Common myeloid progenitor, CD34-positive (primary cell): Measurements from ENCODE around the gene PLA2G4F.

Experiments
- CTCF ChIA-PET: fragments of 350-600 bp; sonication (Branson Sonifier 250); formaldehyde crosslinking; loops from one replicate; lab custom pipeline; 2021; ENCODE audit warnings: antibody characterized with exemption; lab: Charles Lee
- POLR2A ChIA-PET: fragments of 350-600 bp; sonication (Branson Sonifier 250); formaldehyde crosslinking; loops from one replicate; lab custom pipeline; 2021; ENCODE audit warnings: antibody characterized with exemption; lab: Charles Lee
- DNase-seq, 3 donors: peaks; one replicate each; pipeline versions ENCODE4 v3.0.0 to v3.0.0-alpha.2; 2013
- H3K27ac ChIP-seq, 2 experiments: 1 replicate in 1 of 2; 2 replicates in 1 of 2; pipeline ENCODE4 v1.7.0; 2013; ENCODE audit warnings: inconsistent platforms in 2 of 2, low read length in 2 of 2, mild to moderate bottlenecking in 2 of 2, low read depth in 1 of 2, moderate library complexity in 1 of 2; ENCODE audit not compliant: severe bottlenecking in 2 of 2, insufficient read depth in 1 of 2, poor library complexity in 1 of 2
- H3K27me3 ChIP-seq, 5 experiments: replicated peaks in 2 of 5; 1 replicate in 3 of 5; 2 replicates in 2 of 5; pipeline versions ENCODE4 v1.6.1 to v1.7.0; 2013; ENCODE audit warnings: low read length in 4 of 5, mild to moderate bottlenecking in 2 of 5, moderate library complexity in 2 of 5, inconsistent platforms in 1 of 5; ENCODE audit not compliant: insufficient read depth in 5 of 5, control insufficient read depth in 4 of 5
- H3K36me3 ChIP-seq, 4 experiments: 1 replicate in 2 of 4; 2 replicates in 2 of 4; pipeline versions ENCODE4 v1.6.1 to v1.7.0; 2013; ENCODE audit warnings: low read length in 3 of 4, control low read depth in 1 of 4, mild to moderate bottlenecking in 1 of 4; ENCODE audit not compliant: control insufficient read depth in 4 of 4, insufficient read depth in 4 of 4
- H3K4me1 ChIP-seq, 4 experiments: 1 replicate in 3 of 4; 2 replicates in 1 of 4; pipeline versions ENCODE4 v1.6.1 to v1.7.1; 2013; ENCODE audit warnings: low read length in 3 of 4, mild to moderate bottlenecking in 3 of 4, control low read depth in 1 of 4, inconsistent platforms in 1 of 4, moderate library complexity in 1 of 4; ENCODE audit not compliant: control insufficient read depth in 4 of 4, insufficient read depth in 4 of 4; ENCODE audit errors: control extremely low read depth in 1 of 4
- H3K4me3 ChIP-seq, 7 experiments: 1 replicate in 4 of 7; 2 replicates in 3 of 7; pipeline versions ENCODE4 v1.5.1 to v1.7.0; 2013; ENCODE audit warnings: mild to moderate bottlenecking in 7 of 7, low read length in 6 of 7, moderate library complexity in 6 of 7, inconsistent platforms in 2 of 7, low read depth in 2 of 7, control low read depth in 1 of 7; ENCODE audit not compliant: insufficient read depth in 4 of 7, control insufficient read depth in 1 of 7; ENCODE audit errors: extremely low read depth in 1 of 7
- H3K9me3 ChIP-seq, 5 experiments: 1 replicate in 4 of 5; 2 replicates in 1 of 5; pipeline versions ENCODE4 v1.6.1 to v1.7.1; 2013; ENCODE audit warnings: low read length in 4 of 5, mild to moderate bottlenecking in 2 of 5, inconsistent platforms in 1 of 5, low read depth in 1 of 5, moderate library complexity in 1 of 5; ENCODE audit not compliant: control insufficient read depth in 4 of 5, insufficient read depth in 2 of 5; ENCODE audit errors: control extremely low read depth in 1 of 5
- WGBS: methylation state at CpG from one replicate; pipeline ENCODE4 v1.1.5; 2013; ENCODE audit not compliant: insufficient coverage; 5-methylcytosine and 5-hydroxymethylcytosine counted together

PLA2G4F gene

GRCh38 chr15:42133886-42134502 is 22.4 kb downstream of the PLA2G4F start:
- peak; percentile 60 to 81 (median 75) for DNase-seq
- ChIA-PET POLR2A (no interaction called here), CTCF (interaction anchor here (0.9 to 17.8 kb wide), 19 partner anchors 8 to 148 kb away, joined by 3 to 303 read pairs (median 5); no protein-coding TSS in a partner anchor)
- Histone ChIP-seq H3K4me1 (no peaks in the 10 kb centered on the region), H3K4me3 (no peak overlapping the region), H3K27ac (no peak overlapping the region), H3K9me3 (no peaks in the 10 kb centered on the region), H3K36me3 (no peaks in the 10 kb centered on the region), H3K27me3 (no peaks in the 10 kb centered on the region)
- 62% methylated on average over 8 of the region's 11 CpGs for WGBS

DNA sequence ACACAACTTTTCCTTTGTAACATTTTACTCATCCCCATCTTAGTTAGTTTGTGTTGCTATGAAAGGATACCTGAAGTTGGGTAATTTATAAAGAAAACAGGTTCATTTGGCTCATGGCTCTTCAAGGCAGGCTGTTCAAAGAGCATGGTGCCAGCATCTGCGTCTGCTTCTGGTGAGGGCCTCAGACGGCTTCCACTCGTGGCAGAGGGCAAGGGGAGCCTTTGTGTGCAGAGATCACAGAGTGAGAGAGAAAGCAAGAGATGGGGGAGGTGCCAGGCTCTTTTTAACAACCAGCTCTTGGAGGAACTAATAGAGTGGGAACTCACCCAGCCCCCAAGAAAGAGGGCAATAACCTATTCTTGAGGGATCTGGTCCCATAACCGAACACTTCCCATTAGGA is 23.1 kb downstream of the PLA2G4F start:
- no peaks in the 10 kb centered on the region for H3K27me3 ChIP-seq
- H3K27ac ChIP-seq = no peak overlapping the region
- ChIA-PET POLR2A (no interaction called here), CTCF (interaction anchor here (1.0 to 17.8 kb wide), 8 partner anchors 8 to 144 kb away, joined by 3 to 303 read pairs (median 7); no protein-coding TSS in a partner anchor)
- no peaks in the 10 kb centered on the region for H3K9me3 ChIP-seq
- no peaks in the 10 kb centered on the region for H3K36me3 ChIP-seq
- no peaks in the 10 kb centered on the region for H3K4me1 ChIP-seq
- WGBS = 100% methylated on average over 2 of the region's 4 CpGs
- H3K4me3 ChIP-seq = no peak overlapping the region
- DNase-seq = no peak

- WGBS = 92% methylated on average over 8 of the region's 9 CpGs
- POLR2A ChIA-PET = no interaction called here
Observed at GRCh38 chr15:42131826-42132806, 24.3 kb downstream of the PLA2G4F start.

GRCh38 chr15:42131006-42131405 is 25.4 kb downstream of the PLA2G4F start:
- Histone ChIP-seq H3K27ac (no peak overlapping the region), H3K9me3 (no peaks in the 10 kb centered on the region), H3K36me3 (no peaks in the 10 kb centered on the region), H3K4me3 (no peak overlapping the region), H3K27me3 (no peaks in the 10 kb centered on the region), H3K4me1 (no peaks in the 10 kb centered on the region)
- WGBS = 100% methylated on average over 1 of the region's 1 CpG
- no peak for DNase-seq
- POLR2A ChIA-PET = no interaction called here
- CTCF ChIA-PET = interaction anchor here (0.7 to 17.8 kb wide), 11 partner anchors 8 to 153 kb away, joined by 3 to 303 read pairs (median 6); no protein-coding TSS in a partner anchor

More at GRCh38 chr15:42131826-42132806, 24.3 kb downstream of the PLA2G4F start:
- CTCF ChIA-PET = interaction anchor here (0.6 to 17.8 kb wide), 13 partner anchors 15 to 144 kb away, joined by 3 to 303 read pairs (median 4); no protein-coding TSS in a partner anchor
- DNase-seq = no peak
- Histone ChIP-seq H3K27ac (no peak overlapping the region), H3K9me3 (no peaks in the 10 kb centered on the region), H3K4me3 (no peak overlapping the region), H3K4me1 (no peaks in the 10 kb centered on the region), H3K36me3 (no peaks in the 10 kb centered on the region), H3K27me3 (no peaks in the 10 kb centered on the region)

GRCh38 chr15:42130246-42130986 is 26.0 kb downstream of the PLA2G4F start:
- DNase-seq = no peak
- H3K4me3 ChIP-seq = no peak overlapping the region
- no peaks in the 10 kb centered on the region for H3K4me1 ChIP-seq
- H3K27ac ChIP-seq = no peak overlapping the region
- 84% methylated on average over 5 of the region's 8 CpGs for WGBS
- ChIA-PET POLR2A (interaction anchor here (0.5 kb wide), 1 partner anchor 13 kb away, joined by 3 read pairs; no protein-coding TSS in a partner anchor), CTCF (interaction anchor here (0.7 to 17.8 kb wide), 14 partner anchors 9 to 152 kb away, joined by 3 to 303 read pairs (median 4); no protein-coding TSS in a partner anchor)
- no peaks in the 10 kb centered on the region for H3K27me3 ChIP-seq
- no peaks in the 10 kb centered on the region for H3K36me3 ChIP-seq
- H3K9me3 ChIP-seq = no peaks in the 10 kb centered on the region

- H3K36me3 ChIP-seq = no peaks in the 10 kb centered on the region
- WGBS = 100% methylated on average over 1 of the region's 2 CpGs
- CTCF ChIA-PET = interaction anchor here (0.9 to 17.8 kb wide), 7 partner anchors 10 to 72 kb away, joined by 3 to 303 read pairs (median 7); no protein-coding TSS in a partner anchor
Observed at GRCh38 chr15:42129364-42129763, 27.1 kb downstream of the PLA2G4F start.

More at GRCh38 chr15:42129364-42129763, 27.1 kb downstream of the PLA2G4F start:
- Histone ChIP-seq H3K4me1 (no peaks in the 10 kb centered on the region), H3K4me3 (no peak overlapping the region), H3K27ac (no peak overlapping the region), H3K9me3 (no peaks in the 10 kb centered on the region), H3K27me3 (no peaks in the 10 kb centered on the region)
- no peak for DNase-seq
- POLR2A ChIA-PET = no interaction called here
